CD4-positive, alpha-beta T cell treated with Interleukin-17A for 4 hours (primary cell): Measurements from ENCODE around the gene EIF5B.

Source experiments
- DNase-seq: peaks from one replicate; pipeline ENCODE4 v3.0.0-alpha.2; 2020; ENCODE audit warnings: mixed read lengths

EIF5B gene

GRCh38 chr2:99410276-99410675, 73.1 kb downstream of the EIF5B start:
- DNase-seq: no peak

GRCh38 chr2:99414566-99414965, 77.4 kb downstream of the EIF5B start:
- DNase-seq: no peak

DNA sequence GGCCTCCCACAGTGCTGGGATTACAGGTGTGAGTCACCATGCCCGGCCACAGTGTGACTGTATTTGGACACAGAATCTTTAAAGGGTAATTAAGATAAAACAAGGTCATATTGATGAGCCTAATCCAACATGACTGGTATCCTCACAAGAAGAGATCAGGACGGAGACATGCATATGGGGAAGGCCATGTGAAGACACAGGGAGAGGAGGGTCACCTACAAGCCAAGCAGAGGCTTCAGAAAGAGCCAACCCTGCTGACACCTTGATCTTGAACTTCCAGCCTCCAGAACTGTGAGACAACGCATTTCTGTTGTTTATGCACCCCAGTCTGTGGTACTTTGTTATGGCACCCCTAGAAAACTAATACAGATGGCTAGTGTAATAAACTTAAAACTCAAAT, 80.2 kb downstream of the EIF5B start:
- DNase-seq: no peak

GRCh38 chr2:99420031-99420430, 82.8 kb downstream of the EIF5B start:
- no peak for DNase-seq

DNA sequence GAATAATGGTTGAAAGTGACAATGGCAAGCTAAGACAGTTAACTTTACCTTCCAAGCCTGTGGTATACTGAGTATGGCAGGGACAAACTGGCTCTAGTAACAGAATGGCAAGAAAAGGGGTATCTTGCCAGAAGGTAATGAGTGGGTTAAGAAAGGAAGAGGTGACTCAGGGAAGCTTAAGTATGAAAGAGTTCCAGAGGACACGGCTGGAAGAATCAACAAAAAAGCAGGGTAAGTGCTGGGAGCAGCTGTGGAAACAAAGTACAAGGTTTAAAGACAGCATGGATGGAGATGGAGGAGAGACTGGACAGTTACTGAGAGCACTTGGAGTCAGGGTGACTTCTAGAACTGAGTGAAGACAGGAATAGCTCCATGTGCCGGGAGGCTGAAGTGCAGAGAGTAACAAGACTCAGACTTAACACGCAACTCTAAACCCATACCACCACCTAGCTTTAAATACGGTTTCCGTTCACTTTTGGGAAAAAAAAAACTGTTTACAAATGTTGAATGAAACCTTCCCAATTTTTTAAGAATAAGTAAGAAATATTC, 83.6 kb downstream of the EIF5B start:
- DNase-seq: no peak

DNA sequence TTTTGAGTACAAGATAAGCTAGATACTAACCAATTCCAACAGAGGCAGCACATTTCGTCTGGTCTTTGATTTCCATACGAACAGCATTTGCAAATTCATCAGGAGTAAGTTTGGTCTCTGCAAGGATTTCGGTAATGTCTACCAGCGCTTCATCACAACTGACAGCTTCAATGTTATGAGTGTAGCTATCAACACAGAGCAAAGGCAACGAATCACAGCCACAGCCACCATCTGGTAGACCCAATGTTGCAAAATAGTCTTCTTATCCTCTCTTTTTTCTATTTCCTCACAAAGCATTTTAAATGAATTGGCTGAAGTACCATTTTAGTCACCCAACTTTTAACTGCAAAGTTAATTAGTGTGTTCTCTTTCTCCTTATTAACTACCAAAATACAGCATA, 84.3 kb downstream of the EIF5B start:
- no peak for DNase-seq

GRCh38 chr2:99422599-99422998, 85.4 kb downstream of the EIF5B start:
- DNase-seq: no peak

DNA sequence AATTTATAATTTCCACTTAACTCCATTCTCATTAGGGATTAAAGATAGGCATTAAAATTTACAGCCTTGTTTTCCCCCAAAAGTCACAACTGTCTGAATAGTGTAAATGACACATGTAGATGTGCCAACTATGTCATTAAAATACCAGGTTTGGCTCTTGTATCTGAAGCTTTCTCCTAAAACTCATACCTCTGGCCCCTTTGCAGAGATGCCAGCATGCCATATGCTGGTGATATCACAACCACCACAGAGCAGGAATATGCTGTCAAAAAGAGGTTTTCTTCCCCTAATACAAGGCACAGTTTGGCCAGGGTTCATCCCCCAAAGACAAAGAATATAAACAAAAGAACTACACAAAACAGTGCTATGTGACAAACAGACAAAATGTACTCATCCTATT, 87.2 kb downstream of the EIF5B start:
- no peak for DNase-seq

GRCh38 chr2:99425022-99425421, 87.8 kb downstream of the EIF5B start:
- no peak for DNase-seq

- no peak for DNase-seq
Observed at GRCh38 chr2:99430614-99431291, 93.6 kb downstream of the EIF5B start.

DNA sequence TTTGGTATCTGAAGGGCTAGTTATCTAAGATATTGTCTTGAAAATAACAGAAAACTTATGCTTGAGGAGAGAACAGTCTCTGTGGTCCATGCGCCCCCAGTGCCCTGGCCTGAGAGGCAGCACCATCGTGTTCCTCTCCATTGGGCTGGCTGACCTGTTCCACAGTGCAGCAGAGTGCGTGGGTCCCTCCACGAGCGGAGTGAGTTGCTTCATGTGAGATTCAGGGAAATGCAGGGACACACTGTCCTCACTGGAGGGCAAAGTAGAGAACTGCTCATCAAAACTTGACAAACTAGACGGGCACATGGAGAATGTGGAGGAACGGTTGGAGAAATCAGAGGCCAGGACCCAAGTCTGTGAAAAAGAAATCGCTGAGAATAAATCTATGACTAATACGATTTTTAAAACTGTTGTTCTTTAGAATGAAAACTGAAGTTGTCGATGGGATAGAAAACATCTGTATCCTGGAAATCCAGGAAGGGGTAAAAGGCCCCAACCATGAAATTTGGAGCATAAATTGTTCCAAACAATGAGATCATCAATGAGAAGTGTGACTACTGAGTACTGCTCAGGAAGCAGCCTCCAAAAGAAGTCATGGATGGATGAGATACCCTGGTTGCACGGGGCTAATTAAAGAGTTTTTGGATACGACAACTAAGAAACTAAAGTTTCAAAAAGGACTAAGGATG, 94.5 kb downstream of the EIF5B start:
- no peak for DNase-seq

- no peak for DNase-seq
Observed at GRCh38 chr2:99433340-99433739, 96.2 kb downstream of the EIF5B start.

GRCh38 chr2:99436874-99437273, 99.7 kb downstream of the EIF5B start:
- DNase-seq: no peak

- no peak for DNase-seq
Observed at GRCh38 chr2:99439971-99440505, 102.8 kb downstream of the EIF5B start.

DNA sequence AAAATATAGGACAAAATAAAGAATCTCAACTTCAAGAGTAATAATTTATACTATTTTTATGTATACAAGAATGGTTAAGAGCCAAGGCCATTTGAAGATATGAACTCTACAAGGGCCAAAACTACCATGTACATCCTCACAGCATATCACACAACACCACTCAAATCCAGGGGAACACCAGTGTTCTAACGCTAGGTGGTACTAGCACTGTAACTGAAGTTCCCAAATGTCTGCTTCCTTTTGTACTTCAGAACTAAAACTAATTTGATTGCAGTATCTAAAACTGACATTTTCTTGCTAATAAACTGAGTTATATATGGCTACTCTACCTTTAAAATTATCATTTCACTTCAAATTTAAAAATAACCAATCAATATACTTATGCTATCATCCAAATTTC, 105.6 kb downstream of the EIF5B start:
- no peak for DNase-seq

- no peak for DNase-seq
Observed at GRCh38 chr2:99444222-99444621, 107.0 kb downstream of the EIF5B start.

- DNase-seq: no peak
Observed at GRCh38 chr2:99445065-99445464, 107.9 kb downstream of the EIF5B start.

GRCh38 chr2:99448556-99448955, 111.4 kb downstream of the EIF5B start:
- DNase-seq: no peak

DNA sequence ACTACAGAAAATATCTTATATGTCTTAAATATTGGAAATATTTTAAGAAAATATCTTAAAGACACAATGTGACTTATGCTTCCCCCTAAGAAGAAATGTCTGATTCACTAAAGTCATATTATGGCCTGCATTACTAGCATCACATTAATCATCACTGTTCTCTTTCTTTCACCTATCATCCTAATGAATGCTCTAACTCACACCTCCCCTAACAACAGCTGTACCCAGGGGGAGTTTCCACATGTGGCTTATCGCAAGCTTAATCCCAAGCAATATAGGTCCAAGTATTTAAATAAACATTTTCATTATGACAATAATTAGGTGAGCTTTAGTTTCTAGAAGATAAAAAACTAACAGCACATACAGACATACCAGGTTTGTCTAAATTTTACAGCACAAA, 113.0 kb downstream of the EIF5B start:
- DNase-seq: no peak
